K562 (cell line): ENCODE results near the gene TRIP10. TPM values are rescaled to one million over a fixed set of nuclear protein-coding genes. Genes with fewer than 3 reads are reported as not detected.
A peak's percentile ranks its signal among the peaks of the same experiment; 100 is the strongest.

Source experiments
- ATAC-seq: fragments of 200-7000 bp; cut with Tn5 transposase; 3 replicates; pipeline ENCODE4 v1.9.1; 2020; ENCODE audit warnings: moderate library complexity
- BruUV-seq: library from RNA; stranded (reverse); fragments of 400-500 nt; replicated peaks from 2 replicates; lab custom pipeline; 2021; lab: Mats Ljungman, UMichigan
- CTCF ChIA-PET: fragments of 300-600 bp; formaldehyde crosslinking; extraction: SDS; loops from one replicate; lab custom pipeline; 2021; ENCODE audit warnings: low intra/inter-chr PET ratio; lab: Yijun Ruan, JAX
- POLR2A ChIA-PET: fragments of 300-600, 350-650 bp; sonication (Branson Sonifier 250); formaldehyde crosslinking; extraction: SDS; loops from one replicate; lab custom pipeline; 2021; ENCODE audit warnings: antibody characterized with exemption, inconsistent platforms; lab: Yijun Ruan, JAX
- DNase-seq, 4 experiments: peaks; one replicate each; pipeline versions ENCODE4 v3.0.0 to v3.0.0-alpha.2; 2011 to 2018; ENCODE audit warnings: low spot score in 3 of 4, mixed read lengths in 3 of 4; ENCODE audit errors: extremely low read depth in 1 of 4
- FAIRE-seq: peaks from 2 replicates; lab custom pipeline; 2011; peaks lifted over from hg19 to GRCh38; lab: Jason Lieb, UNC
- H2AFZ ChIP-seq: 2 replicates; pipeline ENCODE4 v1.6.0; 2011; ENCODE audit warnings: low read depth, low read length, control low read depth, inconsistent platforms
- H3K27ac ChIP-seq: fragments of 200-600 bp; 3 replicates; pipeline ENCODE4 v1.8.0; 2011; ENCODE audit warnings: low read depth, mild to moderate bottlenecking, control low read depth, inconsistent platforms, low read length, moderate library complexity, mixed read lengths; ENCODE audit errors: extremely low read depth
- H3K27me3 ChIP-seq, 2 experiments: fragments of 300-600 bp in 1 of 2; 2 replicates in 1 of 2; 3 replicates in 1 of 2; pipeline versions ENCODE4 v1.6.0 to v1.8.0; 2011; ENCODE audit warnings: inconsistent platforms in 2 of 2, low read length in 2 of 2, mild to moderate bottlenecking in 1 of 2, mixed read lengths in 1 of 2, moderate library complexity in 1 of 2; ENCODE audit not compliant: control insufficient read depth in 2 of 2, insufficient read depth in 2 of 2
- H3K36me3 ChIP-seq: fragments of 300-600 bp; 3 replicates; pipeline ENCODE4 v1.8.0; 2011; ENCODE audit warnings: mild to moderate bottlenecking, low read length, inconsistent platforms; ENCODE audit not compliant: control insufficient read depth, insufficient read depth
- H3K4me1 ChIP-seq, 2 experiments: fragments of 200-600 bp in 1 of 2; replicated peaks in 1 of 2; 2 replicates in 1 of 2; 3 replicates in 1 of 2; pipeline versions ENCODE4 v1.5.1 to v1.8.0; 2011; ENCODE audit warnings: inconsistent platforms in 2 of 2, low read length in 2 of 2, mild to moderate bottlenecking in 1 of 2, mixed read lengths in 1 of 2, moderate library complexity in 1 of 2; ENCODE audit not compliant: control insufficient read depth in 2 of 2, insufficient read depth in 2 of 2
- H3K4me2 ChIP-seq: 2 replicates; pipeline ENCODE4 v1.6.1; 2011; ENCODE audit warnings: low read length, control low read depth, inconsistent platforms, mixed read lengths; ENCODE audit not compliant: insufficient read depth
- H3K4me3 ChIP-seq: fragments of 200-600 bp; sonication (generic), shearing (Covaris generic); 2 replicates; pipeline ENCODE4 v1.5.1; 2016; ENCODE audit warnings: control low read depth, inconsistent platforms
- H3K79me2 ChIP-seq: fragments of 200-600 bp; 3 replicates; pipeline ENCODE4 v1.8.0; 2011; ENCODE audit warnings: low read length, inconsistent platforms; ENCODE audit not compliant: control insufficient read depth, insufficient read depth
- H3K9ac ChIP-seq, 2 experiments: 2 replicates each; pipeline versions ENCODE4 v1.6.0 to v1.6.1; 2011; ENCODE audit warnings: low read depth in 2 of 2, low read length in 2 of 2, control low read depth in 1 of 2, inconsistent platforms in 1 of 2, mild to moderate bottlenecking in 1 of 2, mixed read lengths in 1 of 2; ENCODE audit not compliant: insufficient read depth in 1 of 2
- H3K9me1 ChIP-seq: one replicate; pipeline ENCODE4 v1.6.0; 2011; ENCODE audit warnings: inconsistent platforms, mild to moderate bottlenecking, low read length, moderate library complexity; ENCODE audit not compliant: control insufficient read depth, insufficient read depth
- H3K9me3 ChIP-seq: replicated peaks from 2 replicates; pipeline ENCODE4 v1.5.1; 2011; ENCODE audit warnings: low read depth, low read length, inconsistent platforms; ENCODE audit not compliant: control insufficient read depth, insufficient read depth
- H4K20me1 ChIP-seq: replicated peaks from 2 replicates; pipeline ENCODE4 v1.6.1; 2011; ENCODE audit warnings: low read length, inconsistent platforms, mixed read lengths; ENCODE audit not compliant: control insufficient read depth, insufficient read depth
- ASH1L ChIP-seq: fragments of 450-650 bp; IDR thresholded peaks from 2 replicates; pipeline ENCODE4 v1.6.1; 2018; ENCODE audit warnings: borderline replicate concordance, mild to moderate bottlenecking, low read depth; ENCODE audit not compliant: partially characterized antibody
- CBFB ChIP-seq: sonication (generic); formaldehyde crosslinking; IDR thresholded peaks from 2 replicates; pipeline ENCODE4 v1.4.0; 2020; ENCODE audit warnings: mild to moderate bottlenecking, missing genetic modification reagents
- CTCFL ChIP-seq: IDR thresholded peaks from 2 replicates; pipeline ENCODE4 v1.6.1; 2011; ENCODE audit warnings: borderline replicate concordance, low read depth, mild to moderate bottlenecking, moderate library complexity, low read length; ENCODE audit not compliant: insufficient read depth, poor library complexity, severe bottlenecking
- EZH2 ChIP-seq: IDR thresholded peaks from 2 replicates; pipeline ENCODE4 v1.6.1; 2012; ENCODE audit warnings: low read depth, mild to moderate bottlenecking, inconsistent platforms, low read length, borderline replicate concordance
- FIP1L1 ChIP-seq: fragments of 200-400 bp; formaldehyde crosslinking; IDR thresholded peaks from 2 replicates; pipeline ENCODE4 v1.6.1; 2018; ENCODE audit warnings: mild to moderate bottlenecking, low read depth, low read length; ENCODE audit not compliant: poor library complexity, severe bottlenecking
- FOSL1 ChIP-seq: fragments of 200-800 bp; sonication (Bioruptor generic); conservative IDR thresholded peaks from 2 replicates; pipeline ENCODE4 v1.6.1; 2016; ENCODE audit warnings: missing genetic modification characterization, missing compliant biosample characterization
- GABPA ChIP-seq: fragments of 200-800 bp; sonication (Bioruptor generic); conservative IDR thresholded peaks from 2 replicates; pipeline ENCODE4 v1.6.1; 2016; ENCODE audit warnings: low read depth, missing genetic modification characterization, missing compliant biosample characterization
- HMG20A ChIP-seq: fragments of 450-650 bp; formaldehyde crosslinking; conservative IDR thresholded peaks from 2 replicates; pipeline ENCODE4 v1.4.0; 2020; ENCODE audit warnings: mild to moderate bottlenecking, mixed read lengths
- KHSRP ChIP-seq: fragments of 450-650 bp; IDR thresholded peaks from 2 replicates; pipeline ENCODE4 v1.6.1; 2017
- NFATC3 ChIP-seq: fragments of 450-650 bp; IDR thresholded peaks from 2 replicates; pipeline ENCODE4 v1.6.1; 2017; ENCODE audit warnings: mild to moderate bottlenecking
- POLR2A ChIP-seq: fragments of 450-650 bp; conservative IDR thresholded peaks from 2 replicates; pipeline ENCODE4 v1.6.1; 2016
- YBX1 ChIP-seq: fragments of 450-650 bp; IDR thresholded peaks from 2 replicates; pipeline ENCODE4 v1.7.1; 2016; ENCODE audit warnings: mild to moderate bottlenecking
- ZNF140 ChIP-seq: fragments of 250-450 bp; sonication (Bioruptor Pico); IDR thresholded peaks from 2 replicates; pipeline ENCODE4 v1.8.0; 2021; ENCODE audit warnings: moderate library complexity, mild to moderate bottlenecking, inconsistent platforms
- ZNF197 ChIP-seq: fragments of 200-800 bp; sonication (Bioruptor generic); IDR thresholded peaks from 2 replicates; pipeline ENCODE4 v1.6.1; 2016; ENCODE audit warnings: low read depth, missing genetic modification characterization, missing compliant biosample characterization
- ZNF77 ChIP-seq: fragments of 250-450 bp; sonication (Bioruptor Pico); IDR thresholded peaks from 2 replicates; pipeline ENCODE4 v1.5.0; 2020
- WGBS: fragments of 100-300 bp; shearing (Covaris generic); methylation state at CpG from one replicate; pipeline ENCODE4 v1.1.6; 2016; ENCODE audit warnings: low coverage, mixed read lengths; ENCODE audit not compliant: insufficient coverage; ENCODE audit errors: missing lambda C conversion rate; 5-methylcytosine and 5-hydroxymethylcytosine counted together
- in situ Hi-C: fragments of 300-500 bp; cut with MboI; formaldehyde crosslinking; loops from 4 replicates; pipeline ENCODE4 v1.15.0; 2018; ENCODE audit warnings: inconsistent platforms, mixed read lengths
- intact Hi-C: fragments of 100-400 bp; cut with micrococcal nuclease; formaldehyde crosslinking; loops from 2 replicates; pipeline ENCODE4 v1.14.2; 2022
- polyA plus RNA-seq, 8 experiments: library from polyadenylated mRNA; depleted of rRNA in 4 of 8; stranded (reverse) in 5 of 8; unstranded in 3 of 8; fragments of >200 nt; fragmentation: Nextera tagmentation in 2 of 8; fragmentation: Illumina TruSeq in 1 of 8; extraction: Ambion mirVana in 2 of 8; extraction: Trizol in 1 of 8; gene quantifications; 2 replicates each; pipeline versions ENCODE4 v1.2.1 to v1.2.3, GENCODE V29; 2011 to 2014; ENCODE audit warnings: inconsistent platforms in 1 of 8, missing spikeins in 1 of 8
- total RNA-seq, 7 experiments: library from RNA; depleted of rRNA in 6 of 7; stranded (reverse); fragments of >200 nt in 6 of 7; fragmentation: Illumina TruSeq in 2 of 7; extraction: Trizol in 2 of 7; gene quantifications; 2 replicates each; pipeline versions ENCODE4 v1.2.1 to v1.2.3, GENCODE V29; 2011 to 2021; ENCODE audit warnings: low replicate concordance in 1 of 7
- TF ChIP-seq, protein P1 (sequence below): fragments of 250-450 bp; sonication (Bioruptor Pico); IDR thresholded peaks from 2 replicates; pipeline ENCODE4 v1.5.0; 2020; ENCODE audit warnings: mild to moderate bottlenecking, borderline replicate concordance
- TF ChIP-seq, protein P2 (sequence below): fragments of 450-650 bp; IDR thresholded peaks from 2 replicates; pipeline ENCODE4 v1.6.1; 2017; ENCODE audit warnings: mild to moderate bottlenecking, moderate library complexity

The TRIP10 gene
- total and polyA plus RNA-seq, 9 of the 15 experiments (the other 6 are each of a cell fraction or from before 2014, with no cell fraction given), result 1.2 to 66.8 (median 36.1) TPM

- TF ChIP-seq ASH1L (peak; percentile 27), FOSL1 (no peak)
- TF ChIP-seq, protein P1, sequence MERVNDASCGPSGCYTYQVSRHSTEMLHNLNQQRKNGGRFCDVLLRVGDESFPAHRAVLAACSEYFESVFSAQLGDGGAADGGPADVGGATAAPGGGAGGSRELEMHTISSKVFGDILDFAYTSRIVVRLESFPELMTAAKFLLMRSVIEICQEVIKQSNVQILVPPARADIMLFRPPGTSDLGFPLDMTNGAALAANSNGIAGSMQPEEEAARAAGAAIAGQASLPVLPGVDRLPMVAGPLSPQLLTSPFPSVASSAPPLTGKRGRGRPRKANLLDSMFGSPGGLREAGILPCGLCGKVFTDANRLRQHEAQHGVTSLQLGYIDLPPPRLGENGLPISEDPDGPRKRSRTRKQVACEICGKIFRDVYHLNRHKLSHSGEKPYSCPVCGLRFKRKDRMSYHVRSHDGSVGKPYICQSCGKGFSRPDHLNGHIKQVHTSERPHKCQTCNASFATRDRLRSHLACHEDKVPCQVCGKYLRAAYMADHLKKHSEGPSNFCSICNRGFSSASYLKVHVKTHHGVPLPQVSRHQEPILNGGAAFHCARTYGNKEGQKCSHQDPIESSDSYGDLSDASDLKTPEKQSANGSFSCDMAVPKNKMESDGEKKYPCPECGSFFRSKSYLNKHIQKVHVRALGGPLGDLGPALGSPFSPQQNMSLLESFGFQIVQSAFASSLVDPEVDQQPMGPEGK (CRISPR knock-in tag), result no peak
These were observed 46.4 kb upstream of the TRIP10 start (continued) for GRCh38 chr19:6693056-6693471.

- intact Hi-C loops (no loop called here), in situ Hi-C loops (no loop called here)
- BruUV-seq, result no TSS peak
- H3K4me3 ChIP-seq, result no peak overlapping the region
- no peak for FAIRE-seq
- peak; percentile 96 for ATAC-seq
- ChIA-PET POLR2A (no interaction called here), CTCF (no interaction called here)
- H3K9me3 ChIP-seq, result no peaks in the 10 kb centered on the region; the same call in 1 of the 2 replicates
- H3K27me3 ChIP-seq, result no peaks in the 10 kb centered on the region
- H3K9me1 ChIP-seq, result no peaks in the 10 kb centered on the region
- H3K27ac ChIP-seq, result no peak overlapping the region
- H4K20me1 ChIP-seq, result no peaks in the 10 kb centered on the region
- no peak overlapping the region for H3K9ac ChIP-seq
- peaks cover 7 to 27% of the 10 kb centered on the region in 2 experiments; a peak in 3 of 5 replicates for H3K4me1 ChIP-seq
- DNase-seq, result peak; percentile 70 to 83 (median 74)
- no peaks in the 10 kb centered on the region for H3K36me3 ChIP-seq
- no peak overlapping the region for H3K4me2 ChIP-seq
- WGBS, result 7% methylated on average over 3 of the region's 7 CpGs
- H2AFZ ChIP-seq, result 0 out of 2 replicates have a peak overlapping the region, but pooled peaks have one; percentile 26
- no peaks in the 10 kb centered on the region for H3K79me2 ChIP-seq
- TF ChIP-seq, protein P2, sequence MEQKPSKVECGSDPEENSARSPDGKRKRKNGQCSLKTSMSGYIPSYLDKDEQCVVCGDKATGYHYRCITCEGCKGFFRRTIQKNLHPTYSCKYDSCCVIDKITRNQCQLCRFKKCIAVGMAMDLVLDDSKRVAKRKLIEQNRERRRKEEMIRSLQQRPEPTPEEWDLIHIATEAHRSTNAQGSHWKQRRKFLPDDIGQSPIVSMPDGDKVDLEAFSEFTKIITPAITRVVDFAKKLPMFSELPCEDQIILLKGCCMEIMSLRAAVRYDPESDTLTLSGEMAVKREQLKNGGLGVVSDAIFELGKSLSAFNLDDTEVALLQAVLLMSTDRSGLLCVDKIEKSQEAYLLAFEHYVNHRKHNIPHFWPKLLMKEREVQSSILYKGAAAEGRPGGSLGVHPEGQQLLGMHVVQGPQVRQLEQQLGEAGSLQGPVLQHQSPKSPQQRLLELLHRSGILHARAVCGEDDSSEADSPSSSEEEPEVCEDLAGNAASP, result no peak
- no peak for TF ChIP-seq GABPA
- TF ChIP-seq HMG20A (CRISPR knock-in tag), result no peak
- TF ChIP-seq NFATC3, result no peak
- TF ChIP-seq CBFB (CRISPR knock-in tag), result no peak
- no peak for TF ChIP-seq YBX1
- TF ChIP-seq ZNF77, result no peak
- TF ChIP-seq ZNF197 (CRISPR knock-in tag), result no peak
- no peak for TF ChIP-seq POLR2A
- TF ChIP-seq FIP1L1, result no peak
- TF ChIP-seq KHSRP, result no peak
- TF ChIP-seq EZH2, result no peak
- no peak for TF ChIP-seq ZNF140 (CRISPR knock-in tag)
- no peak for TF ChIP-seq CTCFL
These were observed 45.8 kb upstream of the TRIP10 start for GRCh38 chr19:6693681-6694080.
